Caco-2 (cell line): ENCODE results near the gene PDHA2. TPM values are rescaled to one million over a fixed set of nuclear protein-coding genes. Genes with fewer than 3 reads are reported as not detected.

Source experiments
- BruUV-seq: library from RNA; stranded (reverse); fragments of 400-500 nt; replicated peaks from 2 replicates; lab custom pipeline; 2021; lab: Mats Ljungman, UMichigan
- CTCF ChIA-PET: fragments of 300-600 bp; sonication (Branson Sonifier 250); formaldehyde crosslinking; loops from one replicate; lab custom pipeline; 2022; ENCODE audit warnings: antibody characterized with exemption; lab: Charles Lee
- POLR2A ChIA-PET: fragments of 300-600 bp; sonication (Branson Sonifier 250); formaldehyde crosslinking; loops from one replicate; lab custom pipeline; 2022; ENCODE audit warnings: antibody characterized with exemption; lab: Charles Lee
- DNase-seq, 2 experiments: peaks; one replicate each; pipeline versions ENCODE4 v3.0.0 to v3.0.0-alpha.2; 2020 to 2022
- H3K27me3 ChIP-seq: replicated peaks from 2 replicates; pipeline ENCODE4 v1.6.0; 2011; ENCODE audit warnings: low read length; ENCODE audit not compliant: control insufficient read depth, insufficient read depth
- H3K36me3 ChIP-seq: 2 replicates; pipeline ENCODE4 v1.5.1; 2011; ENCODE audit warnings: low read length; ENCODE audit not compliant: control insufficient read depth, insufficient read depth
- H3K4me1 ChIP-seq: fragments of 250-450 bp; sonication (Bioruptor Pico); 2 replicates; pipeline ENCODE4 v1.5.1; 2020; ENCODE audit warnings: mild to moderate bottlenecking
- H3K4me3 ChIP-seq: 2 replicates; pipeline ENCODE4 v1.5.1; 2011; ENCODE audit warnings: low read depth, mild to moderate bottlenecking, control low read depth, low read length
- H3K9me3 ChIP-seq: fragments of 250-450 bp; sonication (Bioruptor Pico); 2 replicates; pipeline ENCODE4 v1.5.1; 2020; ENCODE audit warnings: mild to moderate bottlenecking, moderate library complexity
- H3K27ac Mint-ChIP-seq: one replicate; pipeline ENCODE4 v1.8.0; 2022; ENCODE audit warnings: mixed read lengths; ENCODE audit not compliant: unreplicated experiment
- H3K27me3 Mint-ChIP-seq: one replicate; pipeline ENCODE4 v1.8.0; 2022; ENCODE audit warnings: mixed read lengths; ENCODE audit not compliant: insufficient read depth, unreplicated experiment
- H3K36me3 Mint-ChIP-seq: one replicate; pipeline ENCODE4 v1.8.0; 2022; ENCODE audit warnings: mild to moderate bottlenecking, mixed read lengths; ENCODE audit not compliant: insufficient read depth, unreplicated experiment
- H3K4me1 Mint-ChIP-seq: one replicate; pipeline ENCODE4 v1.8.0; 2022; ENCODE audit warnings: low read depth, mixed read lengths; ENCODE audit not compliant: unreplicated experiment
- H3K4me3 Mint-ChIP-seq: one replicate; pipeline ENCODE4 v1.8.0; 2022; ENCODE audit warnings: mild to moderate bottlenecking, moderate library complexity, mixed read lengths; ENCODE audit not compliant: unreplicated experiment
- H3K9me3 Mint-ChIP-seq: one replicate; pipeline ENCODE4 v1.8.0; 2022; ENCODE audit warnings: mixed read lengths; ENCODE audit not compliant: unreplicated experiment
- intact Hi-C: fragments of 100-400 bp; cut with micrococcal nuclease; formaldehyde crosslinking; loops from one replicate; pipeline ENCODE4 v1.10.0; 2022; ENCODE audit not compliant: unreplicated experiment
- total RNA-seq: library from RNA; stranded (reverse); gene quantifications from 2 replicates; pipeline ENCODE4 v1.2.3, GENCODE V29; 2022
- TF ChIP-seq, protein P1 (sequence below), 2 experiments: fragments of 200-600 bp in 1 of 2; IDR thresholded peaks; 1 replicate in 1 of 2; 2 replicates in 1 of 2; pipeline versions ENCODE4 v1.5.1 to v1.8.0; 2011 to 2022; ENCODE audit warnings: antibody characterized with exemption in 1 of 2, control low read depth in 1 of 2, inconsistent platforms in 1 of 2, low read depth in 1 of 2, low read length in 1 of 2, mild to moderate bottlenecking in 1 of 2, moderate library complexity in 1 of 2; ENCODE audit not compliant: insufficient read depth in 1 of 2, severe bottlenecking in 1 of 2, unreplicated experiment in 1 of 2

PDHA2 gene
- total RNA-seq, 1 experiment from 2014 or later = not detected

DNA sequence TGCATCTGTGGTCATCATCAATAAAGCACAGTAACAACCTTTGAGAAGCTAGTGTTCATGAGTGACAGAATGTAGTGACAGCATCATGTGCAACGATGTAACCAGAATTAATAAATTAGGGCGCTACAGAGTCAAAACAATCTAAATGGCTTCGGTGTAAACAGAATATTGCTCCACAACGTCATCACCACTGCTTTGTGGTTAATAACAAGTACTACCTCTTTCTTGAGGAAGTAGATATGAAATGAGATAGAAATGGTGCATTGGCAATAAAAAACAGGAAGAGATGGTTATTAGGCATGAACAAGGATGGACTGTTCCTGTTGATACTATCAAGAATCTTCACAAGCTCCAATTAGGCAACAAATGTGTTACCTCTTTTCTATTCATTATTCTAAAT is 8.7 kb upstream of the PDHA2 start:
- intact Hi-C loops = loop anchor here (10.0 kb wide), 1 partner anchor 666 kb away; no protein-coding TSS in a partner anchor
- Mint-ChIP-seq H3K9me3 (no peaks in the 10 kb centered on the region), H3K27ac (no peak overlapping the region), H3K4me3 (no peak overlapping the region), H3K27me3 (no peaks in the 10 kb centered on the region), H3K36me3 (no peaks in the 10 kb centered on the region), H3K4me1 (no peaks in the 10 kb centered on the region)
- BruUV-seq = no TSS peak
- TF ChIP-seq, protein P1, sequence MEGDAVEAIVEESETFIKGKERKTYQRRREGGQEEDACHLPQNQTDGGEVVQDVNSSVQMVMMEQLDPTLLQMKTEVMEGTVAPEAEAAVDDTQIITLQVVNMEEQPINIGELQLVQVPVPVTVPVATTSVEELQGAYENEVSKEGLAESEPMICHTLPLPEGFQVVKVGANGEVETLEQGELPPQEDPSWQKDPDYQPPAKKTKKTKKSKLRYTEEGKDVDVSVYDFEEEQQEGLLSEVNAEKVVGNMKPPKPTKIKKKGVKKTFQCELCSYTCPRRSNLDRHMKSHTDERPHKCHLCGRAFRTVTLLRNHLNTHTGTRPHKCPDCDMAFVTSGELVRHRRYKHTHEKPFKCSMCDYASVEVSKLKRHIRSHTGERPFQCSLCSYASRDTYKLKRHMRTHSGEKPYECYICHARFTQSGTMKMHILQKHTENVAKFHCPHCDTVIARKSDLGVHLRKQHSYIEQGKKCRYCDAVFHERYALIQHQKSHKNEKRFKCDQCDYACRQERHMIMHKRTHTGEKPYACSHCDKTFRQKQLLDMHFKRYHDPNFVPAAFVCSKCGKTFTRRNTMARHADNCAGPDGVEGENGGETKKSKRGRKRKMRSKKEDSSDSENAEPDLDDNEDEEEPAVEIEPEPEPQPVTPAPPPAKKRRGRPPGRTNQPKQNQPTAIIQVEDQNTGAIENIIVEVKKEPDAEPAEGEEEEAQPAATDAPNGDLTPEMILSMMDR (IDR thresholded peaks at IDR 0.05; ENCODE audit: insufficient read depth in 1 of 2, low read depth in 1 of 2, low read length in 1 of 2, severe bottlenecking in 1 of 2, unreplicated experiment in 1 of 2) = no peak
- CTCF ChIA-PET = no interaction called here
- Histone ChIP-seq H3K36me3 (no peaks in the 10 kb centered on the region), H3K4me1 (no peaks in the 10 kb centered on the region), H3K27me3 (no peaks in the 10 kb centered on the region), H3K9me3 (no peaks in the 10 kb centered on the region), H3K4me3 (no peak overlapping the region)
- POLR2A ChIA-PET = no interaction called here
- no peak for DNase-seq

DNA sequence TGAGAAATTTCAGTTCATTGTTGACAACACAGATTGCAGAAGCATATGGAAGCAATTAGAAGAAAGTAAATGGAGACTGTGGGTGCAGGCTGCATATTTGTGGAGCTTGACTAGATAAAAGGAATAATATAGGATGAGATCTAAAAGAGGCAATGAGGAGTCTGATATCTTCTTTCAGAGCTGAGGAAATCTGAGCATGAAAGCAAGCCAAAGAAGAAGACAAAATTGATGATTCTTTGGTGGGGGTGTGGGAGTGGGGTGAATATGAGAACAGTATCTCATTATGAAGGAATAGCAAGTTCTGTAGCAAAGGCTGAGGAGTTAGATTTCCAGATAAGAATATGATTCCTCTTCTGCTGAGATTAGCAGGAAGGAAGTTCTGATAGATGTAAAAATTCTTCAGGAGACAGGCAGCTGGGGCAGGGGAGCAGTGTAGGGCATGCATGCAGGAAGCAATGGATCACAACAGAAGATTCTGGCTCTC is 6.1 kb upstream of the PDHA2 start:
- H3K27me3 Mint-ChIP-seq = no peaks in the 10 kb centered on the region
- no peak overlapping the region for H3K27ac Mint-ChIP-seq
- no peaks in the 10 kb centered on the region for H3K9me3 Mint-ChIP-seq
- TF ChIP-seq, protein P1 (IDR thresholded peaks at IDR 0.05; ENCODE audit: insufficient read depth in 1 of 2, low read depth in 1 of 2, low read length in 1 of 2, severe bottlenecking in 1 of 2, unreplicated experiment in 1 of 2) = no peak
- Histone ChIP-seq H3K36me3 (no peaks in the 10 kb centered on the region), H3K9me3 (no peaks in the 10 kb centered on the region), H3K27me3 (no peaks in the 10 kb centered on the region), H3K4me3 (no peak overlapping the region), H3K4me1 (no peaks in the 10 kb centered on the region)
- H3K36me3 Mint-ChIP-seq = no peaks in the 10 kb centered on the region
- BruUV-seq = no TSS peak
- ChIA-PET CTCF (no interaction called here), POLR2A (no interaction called here)
- H3K4me1 Mint-ChIP-seq = no peaks in the 10 kb centered on the region
- no peak overlapping the region for H3K4me3 Mint-ChIP-seq
- intact Hi-C loops = loop anchor here (10.0 kb wide), 1 partner anchor 669 kb away; no protein-coding TSS in a partner anchor
- DNase-seq = no peak

DNA sequence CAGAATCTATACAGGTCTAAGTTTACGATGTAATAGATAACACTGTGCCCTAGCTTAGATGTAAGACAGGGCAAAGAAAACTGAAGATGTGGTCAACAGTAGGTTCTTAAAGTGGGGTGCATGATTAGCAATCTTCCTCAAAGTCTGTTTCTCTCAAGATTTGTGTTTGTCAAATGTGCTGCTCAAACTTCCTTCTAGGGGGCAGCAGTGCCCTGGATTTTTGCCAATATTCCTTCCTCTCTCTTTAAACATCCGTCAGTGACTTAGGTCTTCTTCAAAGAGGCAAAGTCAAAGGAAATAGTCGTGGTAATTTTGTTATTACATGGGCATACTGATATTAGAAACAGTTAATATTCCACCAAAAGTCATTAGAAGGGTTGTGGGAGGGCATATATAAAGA is 4.2 kb upstream of the PDHA2 start:
- intact Hi-C loops = loop anchor here (1.0 to 10.0 kb wide), 5 partner anchors 62 to 1887 kb away; no protein-coding TSS in a partner anchor
- no peak overlapping the region for H3K4me3 Mint-ChIP-seq
- no peak overlapping the region for H3K4me3 ChIP-seq
- H3K27ac Mint-ChIP-seq = no peak overlapping the region
- no peaks in the 10 kb centered on the region for H3K36me3 ChIP-seq
- POLR2A ChIA-PET = no interaction called here
- H3K36me3 Mint-ChIP-seq = no peaks in the 10 kb centered on the region
- CTCF ChIA-PET = no interaction called here
- H3K27me3 Mint-ChIP-seq = no peaks in the 10 kb centered on the region
- H3K9me3 Mint-ChIP-seq = no peaks in the 10 kb centered on the region
- BruUV-seq = no TSS peak
- TF ChIP-seq, protein P1 (IDR thresholded peaks at IDR 0.05; ENCODE audit: insufficient read depth in 1 of 2, low read depth in 1 of 2, low read length in 1 of 2, severe bottlenecking in 1 of 2, unreplicated experiment in 1 of 2) = peak; percentile 50 to 56
- DNase-seq = peak in 1 of 2 experiments; percentile 14
- H3K4me1 ChIP-seq = no peaks in the 10 kb centered on the region
- H3K27me3 ChIP-seq = no peaks in the 10 kb centered on the region
- no peaks in the 10 kb centered on the region for H3K4me1 Mint-ChIP-seq
- no peaks in the 10 kb centered on the region for H3K9me3 ChIP-seq
